ENCODE results near the gene HOXB5.

Gene HOXB5

GRCh38 chr17:48601539-48602425 lies 8.2 kb upstream of the HOXB5 start:
- no peak for DNase-seq

- DNase-seq = no peak
These were observed 7.6 kb upstream of the HOXB5 start for GRCh38 chr17:48601207-48601538.

GRCh38 chr17:48600244-48601098 lies 6.9 kb upstream of the HOXB5 start:
- no peak for DNase-seq

GRCh38 chr17:48599354-48599753 lies 5.8 kb upstream of the HOXB5 start:
- DNase-seq = no peak

- no peak for DNase-seq
These were observed 5.2 kb upstream of the HOXB5 start for GRCh38 chr17:48598736-48599135.

- no peak for DNase-seq
These were observed 4.4 kb upstream of the HOXB5 start for GRCh38 chr17:48597778-48598631.

GRCh38 chr17:48597528-48597777 lies 3.9 kb upstream of the HOXB5 start:
- no peak for DNase-seq

GRCh38 chr17:48596735-48597527 lies 3.4 kb upstream of the HOXB5 start:
- DNase-seq = no peak

GRCh38 chr17:48596000-48596734 lies 2.6 kb upstream of the HOXB5 start:
- no peak for DNase-seq

GRCh38 chr17:48595278-48595999 lies 1.9 kb upstream of the HOXB5 start:
- DNase-seq = no peak

GRCh38 chr17:48594538-48595277 lies 1.1 kb upstream of the HOXB5 start:
- no peak for DNase-seq

- peak; percentile 71 for DNase-seq
These were observed 410 bp upstream of the HOXB5 start for GRCh38 chr17:48593840-48594537.

- no peak for DNase-seq
These were observed 1.0 kb downstream of the HOXB5 start for GRCh38 chr17:48592577-48592976.

GRCh38 chr17:48592057-48592514 lies 1.5 kb downstream of the HOXB5 start:
- DNase-seq = no peak

- no peak for DNase-seq
These were observed 2.1 kb downstream of the HOXB5 start for GRCh38 chr17:48591255-48592056.

- DNase-seq = no peak
These were observed 2.9 kb downstream of the HOXB5 start for GRCh38 chr17:48590607-48591161.

- DNase-seq = no peak
These were observed 3.6 kb downstream of the HOXB5 start, which contains the start of gene HOXB3 for GRCh38 chr17:48589831-48590606. HOXB3 (minus strand) TSS chr17:48590241; CDS start chr17:48552474, 37,767 bp downstream.
